ENCODE measurements around the gene PERM1.
"Not testable (repeated sequence)": the region's sequence is repeated elsewhere in the genome, so short reads cannot be mapped to it uniquely, and the experiment has no call there.

PERM1 gene

DNA sequence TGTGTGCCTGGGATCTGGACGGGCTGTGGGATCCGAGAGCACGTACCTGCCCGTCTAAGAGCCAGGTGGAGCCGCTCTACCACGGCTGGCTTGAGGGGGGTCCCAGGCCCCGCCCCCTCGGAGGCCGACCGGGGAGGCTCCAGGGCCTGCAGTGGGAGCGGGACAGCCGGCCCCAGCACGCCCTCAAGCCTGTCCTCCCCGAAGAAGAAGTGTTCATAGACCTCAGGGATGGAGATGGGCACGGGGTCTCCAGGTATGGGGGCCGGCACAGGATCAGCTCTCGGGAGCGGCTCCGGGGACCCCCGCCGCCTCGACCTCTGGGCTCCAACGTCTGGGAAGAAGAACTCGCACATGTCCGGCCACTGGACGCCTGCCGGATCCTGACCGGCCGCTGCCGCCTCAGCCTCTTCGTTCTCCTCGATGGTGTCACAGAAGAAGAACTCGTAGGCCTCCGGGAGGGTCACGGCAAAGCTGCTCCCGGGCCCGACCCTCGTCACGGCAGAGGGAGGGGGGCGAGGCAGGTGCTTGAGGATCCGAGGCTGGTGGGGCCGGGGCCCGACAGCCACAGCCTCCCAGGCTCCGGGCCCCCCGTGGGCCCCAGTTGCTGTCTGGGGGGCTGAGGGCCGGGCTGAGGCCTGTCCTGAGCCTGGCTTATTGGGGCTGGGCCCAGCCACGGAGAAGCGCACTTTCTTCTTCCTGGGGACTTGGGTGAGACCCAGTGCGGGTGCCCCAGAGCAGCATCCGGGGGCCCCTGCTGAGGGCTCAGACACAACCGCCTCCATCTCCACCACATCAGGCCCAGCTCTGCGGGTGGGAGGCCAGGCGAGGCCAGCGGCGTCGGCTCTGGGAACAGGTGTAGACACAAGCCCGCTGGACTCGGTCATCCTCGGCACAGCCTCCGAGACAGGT lies 2.8 kb downstream of the PERM1 start:
- in situ Hi-C loops (cut with MboI; ENCODE audit: low sequenced_read_pairs): no loop called here

DNA sequence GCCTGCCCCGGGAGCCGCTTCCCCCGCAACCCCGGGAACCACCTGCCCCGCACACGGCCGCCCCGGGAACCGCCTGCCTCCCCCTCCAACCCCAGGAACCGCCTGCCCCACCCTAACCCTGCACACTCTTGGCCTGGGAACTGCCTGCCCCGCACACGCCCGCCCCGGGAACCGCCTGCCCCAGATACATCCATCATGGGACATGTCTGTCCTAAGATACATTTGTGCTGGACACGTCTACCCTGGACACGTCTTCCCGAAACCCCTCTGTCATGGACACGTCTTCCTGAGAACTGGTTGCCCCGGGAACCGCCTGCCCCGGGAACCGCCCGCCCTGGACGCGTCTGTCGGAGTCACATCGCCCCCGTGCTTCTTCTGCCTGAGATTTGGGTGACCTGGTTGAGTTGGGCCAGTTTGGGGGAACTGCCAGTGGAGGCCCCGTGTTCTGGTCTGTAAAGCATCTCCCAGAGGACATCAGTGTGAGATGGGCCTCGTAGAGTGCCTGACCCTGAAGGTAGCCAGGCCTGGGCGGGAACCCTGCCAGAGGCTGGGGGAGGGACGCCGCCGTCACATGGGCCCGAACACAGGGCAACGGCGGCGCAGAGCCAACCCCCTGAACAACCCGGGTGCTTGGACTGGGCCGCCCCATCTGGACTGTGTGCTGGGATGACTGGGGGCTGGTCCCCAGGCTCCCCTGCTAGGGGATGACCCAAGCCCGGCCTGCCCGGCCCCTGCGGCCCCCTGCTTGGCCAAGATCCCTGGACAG lies 3.6 kb downstream of the PERM1 start:
- in situ Hi-C loops (cut with MboI; ENCODE audit: low sequenced_read_pairs): no loop called here

DNA sequence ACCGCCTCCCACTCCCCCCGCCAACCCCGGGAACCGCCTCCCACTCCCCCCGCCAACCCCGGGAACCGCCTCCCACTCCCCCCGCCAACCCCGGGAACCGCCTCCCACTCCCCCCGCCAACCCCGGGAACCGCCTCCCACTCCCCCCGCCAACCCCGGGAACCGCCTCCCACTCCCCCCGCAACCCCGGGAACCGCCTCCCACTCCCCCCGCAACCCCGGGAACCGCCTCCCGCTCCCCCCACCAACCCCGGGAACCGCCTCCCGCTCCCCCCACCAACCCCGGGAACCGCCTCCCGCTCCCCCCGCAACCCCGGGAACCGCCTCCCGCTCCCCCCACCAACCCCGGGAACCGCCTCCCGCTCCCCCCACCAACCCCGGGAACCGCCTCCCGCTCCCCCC lies 5.1 kb downstream of the PERM1 start:
- in situ Hi-C loops (cut with MboI; ENCODE audit: low sequenced_read_pairs): not testable (repeated sequence)

DNA sequence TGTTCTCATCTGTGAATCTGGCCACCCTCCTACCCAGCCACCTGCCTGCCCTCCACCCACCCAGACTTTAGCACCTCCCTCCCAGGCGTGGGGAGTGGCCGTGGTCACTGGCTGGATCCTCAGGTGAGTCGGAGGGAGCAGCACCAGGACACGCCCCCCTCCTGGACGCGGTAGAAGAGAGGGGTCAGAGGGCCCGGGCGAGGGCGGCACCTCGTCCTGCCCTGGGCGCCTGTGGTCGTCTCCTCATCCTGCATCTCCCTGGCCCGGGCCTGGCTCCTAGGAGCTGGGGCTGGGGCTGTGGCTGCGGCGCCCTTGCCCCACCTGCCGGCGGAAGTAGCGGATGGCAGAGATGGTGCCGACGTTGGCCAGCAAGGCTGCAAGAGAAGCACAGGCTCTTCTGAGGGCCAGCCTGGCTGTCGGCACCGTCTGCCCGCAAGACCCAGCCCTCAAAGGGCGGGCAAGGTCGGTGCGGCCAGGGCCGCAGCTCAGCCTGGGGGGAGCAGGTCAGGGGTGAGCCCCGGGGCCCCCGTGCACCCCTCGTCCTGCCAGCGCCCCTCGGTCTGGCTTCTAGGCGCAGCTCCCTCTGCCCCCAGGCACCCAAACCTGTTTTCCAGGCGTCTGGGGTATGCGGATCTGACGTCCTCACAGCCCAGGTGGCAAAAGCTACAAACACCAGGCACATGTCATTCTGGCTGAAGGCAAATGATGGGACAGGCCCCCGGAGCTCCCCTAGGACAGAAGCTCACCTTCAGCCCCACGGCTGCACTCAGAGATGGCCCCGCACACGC lies 5.8 kb downstream of the PERM1 start:
- in situ Hi-C loops (cut with MboI; ENCODE audit: low sequenced_read_pairs): no loop called here

- in situ Hi-C loops (cut with MboI; ENCODE audit: low sequenced_read_pairs): no loop called here
Observed at GRCh38 chr1:975365-975764, 6.5 kb downstream of the PERM1 start.

DNA sequence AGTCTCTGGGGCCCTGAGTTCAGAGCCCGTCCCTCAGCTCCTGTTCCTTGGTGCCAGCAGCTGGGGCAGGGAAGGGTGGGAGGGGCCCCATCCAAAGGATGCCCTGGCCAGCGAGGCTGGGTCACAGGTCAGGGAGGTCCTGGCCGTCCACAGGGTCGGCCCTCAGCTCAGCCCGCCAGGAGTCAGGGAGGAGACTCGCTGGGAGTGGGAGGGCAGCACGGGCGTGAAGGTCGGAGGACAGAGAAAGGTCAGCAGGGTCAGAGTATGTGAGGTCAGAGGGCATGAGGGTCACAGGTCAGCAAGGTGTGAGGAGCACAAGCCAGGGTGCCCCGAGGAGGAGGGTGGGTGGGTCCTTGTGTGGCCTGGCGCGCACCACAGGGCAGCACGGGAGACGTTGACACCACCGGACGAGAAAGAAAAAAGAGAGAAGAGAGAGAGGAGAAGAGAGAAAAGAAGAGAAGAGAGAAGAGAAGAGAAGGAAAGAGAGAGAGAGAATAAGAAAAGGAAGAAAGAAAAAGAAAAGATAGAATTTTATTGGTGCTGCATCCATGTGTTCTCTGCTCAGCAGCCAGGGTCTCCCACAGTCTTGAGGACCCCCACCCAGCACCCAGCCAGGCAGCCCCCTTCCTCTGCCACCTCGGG lies 7.1 kb downstream of the PERM1 start:
- in situ Hi-C loops (cut with MboI; ENCODE audit: low sequenced_read_pairs): no loop called here

GRCh38 chr1:974293-974640 lies 7.6 kb downstream of the PERM1 start:
- in situ Hi-C loops (cut with MboI; ENCODE audit: low sequenced_read_pairs): no loop called here

- in situ Hi-C loops (cut with MboI; ENCODE audit: low sequenced_read_pairs): no loop called here
Observed at GRCh38 chr1:973459-974292, 8.2 kb downstream of the PERM1 start.

DNA sequence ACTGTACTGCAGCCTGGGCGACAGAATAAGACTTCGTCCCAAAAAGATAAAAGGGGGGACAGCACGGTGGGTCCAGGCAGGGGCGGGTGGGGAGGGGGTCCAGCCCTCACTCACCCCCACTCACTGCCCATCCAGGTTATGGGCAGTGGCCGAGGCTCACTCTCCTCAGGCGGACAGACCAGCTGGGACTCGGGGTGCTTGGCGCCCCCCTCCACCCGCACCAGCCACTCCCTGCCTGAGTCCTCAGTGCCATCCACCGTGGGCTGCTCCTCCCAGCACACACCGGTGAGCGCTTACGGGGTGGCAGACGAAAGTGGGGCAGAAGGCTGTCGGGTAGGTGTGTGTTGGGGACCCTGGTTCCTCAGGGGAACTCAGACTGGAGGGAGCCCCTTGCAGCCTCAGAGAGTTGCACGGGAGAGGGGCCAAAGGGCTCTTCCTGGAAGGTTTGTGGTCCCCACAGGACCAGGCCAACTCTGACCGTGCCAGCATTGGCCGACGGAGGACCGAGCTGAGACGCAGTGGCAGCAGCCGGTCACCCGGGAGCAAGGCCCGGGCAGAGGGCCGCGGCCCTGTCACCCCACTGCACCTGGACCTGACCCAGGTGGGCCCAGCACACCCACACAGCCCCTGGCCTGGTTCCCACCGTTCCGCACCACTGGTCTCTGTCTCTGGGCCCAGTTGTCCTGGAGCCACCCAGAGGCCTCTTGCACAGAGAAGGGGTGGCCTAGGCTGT lies 9.0 kb downstream of the PERM1 start:
- in situ Hi-C loops (cut with MboI; ENCODE audit: low sequenced_read_pairs): no loop called here

- in situ Hi-C loops (cut with MboI; ENCODE audit: low sequenced_read_pairs): no loop called here
Observed at GRCh38 chr1:971751-972506, 10.0 kb downstream of the PERM1 start.

DNA sequence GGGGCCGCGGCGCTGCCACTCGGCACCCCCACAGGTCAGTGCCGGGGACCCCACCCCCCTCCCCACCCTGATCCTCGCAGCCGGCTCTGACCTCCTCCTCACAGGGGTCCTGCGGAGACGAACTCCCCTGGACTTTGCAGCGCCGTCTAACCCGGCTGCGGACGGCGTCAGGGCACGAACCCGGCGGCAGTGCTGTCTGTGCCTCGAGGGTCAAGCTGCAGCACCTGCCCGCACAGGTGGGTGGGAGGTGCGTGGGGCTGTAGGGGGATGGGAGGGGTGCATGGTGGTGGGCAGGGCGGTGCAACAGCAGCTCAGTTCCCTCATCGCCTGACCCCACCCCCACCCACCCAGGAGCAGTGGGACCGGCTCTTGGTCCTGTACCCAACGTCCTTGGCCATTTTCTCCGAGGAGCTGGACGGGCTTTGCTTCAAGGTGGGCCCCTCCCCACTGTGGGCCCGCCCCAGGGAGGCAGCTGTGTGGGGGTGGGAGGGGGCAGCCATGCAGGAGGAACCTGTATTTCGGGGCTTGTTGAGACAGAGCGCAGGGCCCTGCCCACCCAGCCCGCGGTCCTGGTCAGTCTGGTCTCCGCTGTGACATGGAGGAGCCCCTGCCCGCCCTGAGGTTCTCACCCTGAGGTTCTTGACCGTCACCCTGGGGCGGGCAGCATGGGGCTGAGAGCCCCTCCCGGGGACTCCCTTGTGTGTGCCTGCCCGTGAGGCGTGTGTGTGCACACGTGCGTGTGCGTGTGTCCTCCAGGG lies 10.7 kb downstream of the PERM1 start:
- in situ Hi-C loops (cut with MboI; ENCODE audit: low sequenced_read_pairs): no loop called here

- in situ Hi-C loops (cut with MboI; ENCODE audit: low sequenced_read_pairs): no loop called here
Observed at GRCh38 chr1:970242-970972, 11.5 kb downstream of the PERM1 start.

DNA sequence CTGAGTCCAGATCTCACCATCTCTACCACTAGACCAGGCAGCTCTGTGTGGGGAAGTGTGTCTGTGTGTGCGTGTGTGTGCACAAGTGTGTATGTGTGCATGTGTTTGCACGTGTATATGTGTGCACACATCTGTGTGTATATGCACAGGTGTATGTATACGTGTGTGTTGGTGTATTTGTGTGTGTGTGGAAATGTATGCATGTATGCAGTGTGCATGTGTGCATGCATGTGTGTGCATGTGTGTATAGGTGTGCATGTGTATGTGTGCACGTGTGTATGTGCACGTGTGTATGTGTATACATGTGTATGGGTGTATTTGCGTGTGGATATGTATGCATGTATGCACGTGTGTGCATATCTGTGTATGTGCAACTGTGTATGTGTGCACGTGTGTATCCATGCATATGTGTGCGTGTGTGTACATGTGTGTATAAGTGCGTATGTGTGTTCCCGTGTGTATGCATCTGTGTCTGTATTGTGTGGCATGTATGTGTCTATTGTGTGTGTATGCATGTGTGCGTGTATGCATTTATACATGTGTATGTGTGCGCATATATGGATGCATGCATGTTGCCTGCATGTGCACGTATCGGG lies 12.5 kb downstream of the PERM1 start:
- in situ Hi-C loops (cut with MboI; ENCODE audit: low sequenced_read_pairs): no loop called here

DNA sequence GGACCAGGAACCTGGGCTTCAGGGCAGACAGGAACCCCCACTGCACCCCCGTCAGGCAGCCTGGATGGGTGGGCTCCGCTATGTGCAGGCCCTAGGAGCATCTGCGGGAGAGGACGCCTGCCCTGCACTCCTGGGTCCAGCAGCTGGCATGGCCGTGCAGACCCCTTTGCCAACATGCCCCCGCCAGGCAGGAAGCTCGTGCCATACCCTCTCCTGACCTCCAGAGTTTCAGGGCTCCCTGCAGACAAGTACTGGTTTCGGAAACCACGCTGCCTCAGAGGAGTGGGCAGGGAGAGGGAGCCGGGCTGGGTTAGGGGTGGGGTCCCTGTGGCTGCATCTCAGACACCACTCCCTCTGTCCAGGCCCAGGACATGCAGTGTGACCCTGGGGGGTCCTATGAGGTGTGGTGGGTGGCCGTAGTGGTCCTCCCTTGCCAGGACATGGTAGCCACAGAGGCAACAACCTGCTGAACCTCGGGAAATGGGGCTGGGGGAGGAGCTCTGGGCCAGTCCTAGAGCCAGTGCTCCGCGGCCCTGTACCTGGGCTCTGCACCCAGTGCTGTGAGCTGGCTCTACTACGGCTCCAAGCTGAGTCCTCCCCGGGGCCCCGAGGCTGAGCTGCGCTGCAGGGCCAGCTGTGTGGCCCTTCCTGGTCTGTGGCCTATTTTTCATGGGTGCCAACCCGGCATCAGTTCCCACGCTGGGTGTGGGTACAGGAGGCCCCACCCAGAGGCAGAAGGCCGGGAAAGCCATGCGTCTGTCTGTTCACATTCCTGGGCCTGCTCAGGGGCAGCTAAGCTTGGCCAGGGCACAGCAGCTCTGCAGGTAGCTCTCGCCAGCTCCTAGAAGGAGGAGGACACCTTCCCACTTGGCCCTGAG lies 14.2 kb downstream of the PERM1 start:
- in situ Hi-C loops (cut with MboI; ENCODE audit: low sequenced_read_pairs): no loop called here

DNA sequence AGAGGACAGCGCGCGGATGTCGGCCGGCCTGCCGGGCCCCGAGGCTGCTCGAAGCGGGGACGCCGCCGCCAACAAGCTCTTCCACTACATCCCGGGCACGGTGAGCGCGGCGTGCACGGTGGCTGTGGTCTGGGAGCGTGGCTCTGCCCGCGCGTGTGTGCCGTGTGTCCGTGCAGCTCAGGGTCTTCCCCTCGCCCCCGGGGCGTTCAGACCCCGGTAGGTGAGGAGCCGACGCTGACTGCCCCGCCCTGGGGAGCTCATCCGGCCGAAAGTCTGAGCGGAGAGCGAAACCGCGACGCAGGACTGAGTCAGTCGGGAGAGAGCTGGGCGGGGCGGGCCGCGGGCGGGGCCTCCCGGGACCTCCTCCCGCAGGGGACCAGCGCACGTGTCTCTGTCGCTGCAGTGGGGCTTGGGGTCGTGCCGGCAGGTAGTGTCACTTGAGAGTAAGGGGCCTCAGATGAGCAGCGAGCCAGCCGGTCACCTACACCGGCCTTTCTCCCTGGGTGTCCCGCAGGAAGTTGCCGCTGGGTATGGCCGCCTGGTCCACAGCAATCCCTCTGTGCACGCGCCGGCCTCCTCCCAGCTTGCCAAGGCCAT lies 15.1 kb downstream of the PERM1 start:
- in situ Hi-C loops (cut with MboI; ENCODE audit: low sequenced_read_pairs): no loop called here
